Spleen (tissue), 7 donors: Measurements from ENCODE around the gene MRPL14.

Experiments used
- POLR2A ChIP-seq, 3 donors: fragments of 450-650 bp; IDR thresholded peaks; one replicate each; pipeline ENCODE4 v1.5.1; 2017; ENCODE audit warnings: antibody characterized with exemption in 3 of 3, mild to moderate bottlenecking in 1 of 3
- POLR2AphosphoS5 ChIP-seq, 3 donors: sonication (generic); formaldehyde crosslinking; IDR thresholded peaks; one replicate each; pipeline ENCODE4 v1.5.1; 2017; ENCODE audit warnings: antibody characterized with exemption in 3 of 3
- TF ChIP-seq, protein P1 (sequence below), 11 experiments: fragments of 200-600 bp in 7 of 11; fragments of 450-650 bp in 4 of 11; sonication (generic) in 4 of 11; IDR thresholded peaks in 8 of 11; conservative IDR thresholded peaks in 3 of 11; 1 replicate in 7 of 11; 2 replicates in 4 of 11; pipeline versions ENCODE4 v1.4.0 to v1.8.0; 2016 to 2021; ENCODE audit warnings: antibody characterized with exemption in 11 of 11, inconsistent platforms in 4 of 11, mild to moderate bottlenecking in 1 of 11
- donor health status: DM: no; HTN: no; CAD: no; lungs with moderate emphysema.
- donor health status: DM: no; HTN: no; CAD: no.
- donor health status: DM: no; HTN: no; CAD: no.

DNA sequence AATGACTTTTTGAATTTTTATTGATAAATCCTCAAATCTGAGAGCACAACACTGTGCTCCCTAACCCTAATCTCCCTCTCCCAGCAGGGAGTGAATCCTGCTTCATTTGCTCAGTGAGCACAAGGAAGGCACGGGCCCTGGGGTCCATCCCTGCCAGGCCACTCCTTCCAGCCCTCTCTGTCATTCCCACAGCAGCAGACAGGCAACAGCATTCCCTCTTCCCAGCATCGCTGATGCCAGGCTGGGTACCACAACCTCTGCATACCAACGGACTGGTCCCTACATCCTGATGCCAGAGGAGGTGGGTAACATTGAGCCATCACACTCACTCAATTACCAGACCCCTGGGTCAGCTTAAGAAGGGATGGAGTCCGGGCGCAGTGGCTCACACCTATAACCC lies 34.2 kb downstream of the MRPL14 start:
- TF ChIP-seq, protein P1, sequence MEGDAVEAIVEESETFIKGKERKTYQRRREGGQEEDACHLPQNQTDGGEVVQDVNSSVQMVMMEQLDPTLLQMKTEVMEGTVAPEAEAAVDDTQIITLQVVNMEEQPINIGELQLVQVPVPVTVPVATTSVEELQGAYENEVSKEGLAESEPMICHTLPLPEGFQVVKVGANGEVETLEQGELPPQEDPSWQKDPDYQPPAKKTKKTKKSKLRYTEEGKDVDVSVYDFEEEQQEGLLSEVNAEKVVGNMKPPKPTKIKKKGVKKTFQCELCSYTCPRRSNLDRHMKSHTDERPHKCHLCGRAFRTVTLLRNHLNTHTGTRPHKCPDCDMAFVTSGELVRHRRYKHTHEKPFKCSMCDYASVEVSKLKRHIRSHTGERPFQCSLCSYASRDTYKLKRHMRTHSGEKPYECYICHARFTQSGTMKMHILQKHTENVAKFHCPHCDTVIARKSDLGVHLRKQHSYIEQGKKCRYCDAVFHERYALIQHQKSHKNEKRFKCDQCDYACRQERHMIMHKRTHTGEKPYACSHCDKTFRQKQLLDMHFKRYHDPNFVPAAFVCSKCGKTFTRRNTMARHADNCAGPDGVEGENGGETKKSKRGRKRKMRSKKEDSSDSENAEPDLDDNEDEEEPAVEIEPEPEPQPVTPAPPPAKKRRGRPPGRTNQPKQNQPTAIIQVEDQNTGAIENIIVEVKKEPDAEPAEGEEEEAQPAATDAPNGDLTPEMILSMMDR (IDR thresholded peaks at IDR 0.05 in 8 of 11, conservative IDR thresholded peaks at IDR 0.05 in 3 of 11), result no peak
- no peak for TF ChIP-seq POLR2A (IDR thresholded peaks at IDR 0.05)
- TF ChIP-seq POLR2AphosphoS5 (IDR thresholded peaks at IDR 0.05), result no peak
